Liver (tissue), 9 donors: Measurements from ENCODE around the gene HS3ST2. TPM values are rescaled to one million over a fixed set of nuclear protein-coding genes. Genes with fewer than 3 reads are reported as not detected.

ENCODE experiments used
- DNase-seq: peaks from one replicate; pipeline ENCODE4 v3.0.0-alpha.2; 2017; ENCODE audit warnings: low spot score
- H3K27ac ChIP-seq, 2 donors: one replicate each; pipeline ENCODE4 v1.7.0; 2013; ENCODE audit warnings: inconsistent platforms in 2 of 2, low read length in 2 of 2, control low read depth in 1 of 2, low read depth in 1 of 2, mild to moderate bottlenecking in 1 of 2
- H3K27me3 ChIP-seq, 4 donors: one replicate each; pipeline versions ENCODE4 v1.6.1 to v1.7.0; 2013; ENCODE audit warnings: low read length in 3 of 4, inconsistent platforms in 1 of 4, mild to moderate bottlenecking in 1 of 4, moderate library complexity in 1 of 4; ENCODE audit not compliant: control insufficient read depth in 4 of 4, insufficient read depth in 4 of 4
- H3K36me3 ChIP-seq, 4 donors: one replicate each; pipeline versions ENCODE4 v1.6.1 to v1.7.0; 2013; ENCODE audit warnings: low read length in 3 of 4, mild to moderate bottlenecking in 3 of 4, low read depth in 1 of 4, moderate library complexity in 1 of 4; ENCODE audit not compliant: control insufficient read depth in 4 of 4, insufficient read depth in 3 of 4
- H3K4me1 ChIP-seq, 4 donors: one replicate each; pipeline versions ENCODE4 v1.6.1 to v1.7.0; 2013; ENCODE audit warnings: low read length in 3 of 4, mild to moderate bottlenecking in 3 of 4, moderate library complexity in 1 of 4; ENCODE audit not compliant: control insufficient read depth in 4 of 4, insufficient read depth in 4 of 4
- H3K4me3 ChIP-seq, 3 donors: one replicate each; pipeline versions ENCODE4 v1.6.1 to v1.7.0; 2013; ENCODE audit warnings: low read length in 3 of 3, control low read depth in 1 of 3, low read depth in 1 of 3, mild to moderate bottlenecking in 1 of 3
- H3K9ac ChIP-seq, 2 donors: one replicate each; pipeline ENCODE4 v1.7.0; 2013; ENCODE audit warnings: low read length in 2 of 2, mild to moderate bottlenecking in 2 of 2, moderate library complexity in 2 of 2, control low read depth in 1 of 2, low read depth in 1 of 2
- H3K9me3 ChIP-seq, 4 donors: one replicate each; pipeline versions ENCODE4 v1.6.1 to v1.7.0; 2013; ENCODE audit warnings: low read length in 3 of 4; ENCODE audit not compliant: control insufficient read depth in 4 of 4
- EGR1 ChIP-seq, 2 donors: IDR thresholded peaks; 2 replicates each; pipeline ENCODE4 v1.6.1; 2016 to 2018; ENCODE audit warnings: antibody characterized with exemption in 2 of 2, low read depth in 2 of 2
- FOXA1 ChIP-seq: IDR thresholded peaks from 2 replicates; pipeline ENCODE4 v1.6.1; 2016; ENCODE audit warnings: antibody characterized with exemption
- FOXA2 ChIP-seq: IDR thresholded peaks from 2 replicates; pipeline ENCODE4 v1.6.1; 2016; ENCODE audit warnings: antibody characterized with exemption
- GABPA ChIP-seq, 2 donors: IDR thresholded peaks in 1 of 2; conservative IDR thresholded peaks in 1 of 2; 2 replicates each; pipeline ENCODE4 v1.6.1; 2016; ENCODE audit warnings: antibody characterized with exemption in 2 of 2, mild to moderate bottlenecking in 1 of 2, moderate library complexity in 1 of 2
- HNF4A ChIP-seq, 2 donors: conservative IDR thresholded peaks; 2 replicates each; pipeline ENCODE4 v1.6.1; 2016; ENCODE audit warnings: antibody characterized with exemption in 2 of 2, mild to moderate bottlenecking in 2 of 2
- HNF4G ChIP-seq: IDR thresholded peaks from 2 replicates; pipeline ENCODE4 v1.6.1; 2016; ENCODE audit warnings: antibody characterized with exemption
- JUND ChIP-seq, 2 donors: IDR thresholded peaks; 2 replicates each; pipeline ENCODE4 v1.6.1; 2016; ENCODE audit warnings: antibody characterized with exemption in 2 of 2
- NR2F2 ChIP-seq: IDR thresholded peaks from 2 replicates; pipeline ENCODE4 v1.6.1; 2016; ENCODE audit warnings: antibody characterized with exemption
- RAD21 ChIP-seq, 2 donors: IDR thresholded peaks; 2 replicates each; pipeline ENCODE4 v1.6.1; 2016; ENCODE audit warnings: antibody characterized with exemption in 2 of 2, mild to moderate bottlenecking in 2 of 2
- REST ChIP-seq: IDR thresholded peaks from 2 replicates; pipeline ENCODE4 v1.6.1; 2016; ENCODE audit warnings: antibody characterized with exemption, mild to moderate bottlenecking
- SP1 ChIP-seq: IDR thresholded peaks from 2 replicates; pipeline ENCODE4 v1.6.1; 2018; ENCODE audit warnings: antibody characterized with exemption, mild to moderate bottlenecking
- TAF1 ChIP-seq: conservative IDR thresholded peaks from 2 replicates; pipeline ENCODE4 v1.6.1; 2016; ENCODE audit warnings: antibody characterized with exemption, mild to moderate bottlenecking
- YY1 ChIP-seq: IDR thresholded peaks from 2 replicates; pipeline ENCODE4 v1.6.1; 2016; ENCODE audit warnings: antibody characterized with exemption, mild to moderate bottlenecking
- ZBTB33 ChIP-seq: IDR thresholded peaks from 2 replicates; pipeline ENCODE4 v1.6.1; 2016; ENCODE audit warnings: antibody characterized with exemption
- WGBS: extraction: QIAGEN DNeasy Blood & Tissue Kit; methylation state at CpG from one replicate; pipeline ENCODE4 v1.1.7; 2013; 5-methylcytosine and 5-hydroxymethylcytosine counted together
- polyA plus RNA-seq, 2 donors: library from polyadenylated mRNA; stranded (reverse) in 1 of 2; unstranded in 1 of 2; fragments of 200-250 nt in 1 of 2; fragments of >200 nt in 1 of 2; fragmentation: Nextera tagmentation in 1 of 2; extraction: Ambion mirVana in 1 of 2; gene quantifications; one replicate each; pipeline versions ENCODE4 v1.2.1 to v1.2.3, GENCODE V29; 2013 to 2015
- total RNA-seq, 2 donors: library from RNA; depleted of rRNA; stranded (reverse); fragments of >200 nt; gene quantifications; one replicate each; pipeline ENCODE4 v1.2.3, GENCODE V29; 2014
- TF ChIP-seq, protein P1 (sequence below): fragments of 150-350 bp; IDR thresholded peaks from 2 replicates; pipeline ENCODE4 v1.5.1; 2017; ENCODE audit warnings: improper control_type of control experiment, low read depth, low read length; ENCODE audit not compliant: missing input control
- TF ChIP-seq, protein P2 (sequence below): IDR thresholded peaks from 2 replicates; pipeline ENCODE4 v1.6.1; 2016; ENCODE audit warnings: antibody characterized with exemption
- TF ChIP-seq, protein P3 (sequence below): IDR thresholded peaks from 2 replicates; pipeline ENCODE4 v1.6.1; 2016; ENCODE audit warnings: antibody characterized with exemption
- donor health status: healthy.
- donor health status: healthy.
- donor health status: healthy.
- donor health status: healthy.
- donor health status: healthy.

The HS3ST2 gene
- total and polyA plus RNA-seq, 4 donors, result 0.08 to 0.14 (median 0.09) TPM; not detected in 1

DNA sequence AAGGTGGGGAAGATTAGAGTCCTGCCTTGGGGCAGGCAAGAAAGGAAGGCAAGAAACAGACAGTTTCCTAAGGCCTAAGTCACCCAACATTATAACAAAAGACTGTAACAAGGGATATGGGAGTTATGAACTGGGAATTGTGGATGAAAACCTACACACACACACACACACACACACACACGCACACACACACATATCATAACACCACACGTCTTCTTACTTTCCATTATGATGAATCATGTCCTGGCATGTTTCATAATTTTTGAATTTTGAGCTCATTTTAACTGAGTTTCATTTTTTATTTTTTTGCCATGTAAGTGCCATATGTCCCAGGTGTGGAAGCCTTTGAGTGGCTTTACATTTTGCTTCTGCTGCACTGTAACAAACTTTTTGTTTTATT, 29.9 kb downstream of the HS3ST2 start:
- DNase-seq, result no peak
- H3K9ac ChIP-seq, result no peak overlapping the region
- H3K27me3 ChIP-seq, result peaks cover 0 to 8% (median under 1%) of the 10 kb centered on the region in 4 donors
- no peaks in the 10 kb centered on the region for H3K4me1 ChIP-seq
- no peaks in the 10 kb centered on the region for H3K9me3 ChIP-seq
- no peaks in the 10 kb centered on the region for H3K36me3 ChIP-seq
- H3K27ac ChIP-seq, result no peak overlapping the region
- no peak overlapping the region for H3K4me3 ChIP-seq
- TF ChIP-seq NR2F2 (no peak), ZBTB33 (no peak), TAF1 (no peak), FOXA2 (no peak), GABPA (IDR thresholded peaks at IDR 0.05 in 1 of 2, conservative IDR thresholded peaks at IDR 0.05 in 1 of 2) (no peak), EGR1 (IDR thresholded peaks at IDR 0.05; ENCODE audit: low read depth in 2 of 2) (no peak), RAD21 (IDR thresholded peaks at IDR 0.05) (no peak)
- TF ChIP-seq, protein P1, sequence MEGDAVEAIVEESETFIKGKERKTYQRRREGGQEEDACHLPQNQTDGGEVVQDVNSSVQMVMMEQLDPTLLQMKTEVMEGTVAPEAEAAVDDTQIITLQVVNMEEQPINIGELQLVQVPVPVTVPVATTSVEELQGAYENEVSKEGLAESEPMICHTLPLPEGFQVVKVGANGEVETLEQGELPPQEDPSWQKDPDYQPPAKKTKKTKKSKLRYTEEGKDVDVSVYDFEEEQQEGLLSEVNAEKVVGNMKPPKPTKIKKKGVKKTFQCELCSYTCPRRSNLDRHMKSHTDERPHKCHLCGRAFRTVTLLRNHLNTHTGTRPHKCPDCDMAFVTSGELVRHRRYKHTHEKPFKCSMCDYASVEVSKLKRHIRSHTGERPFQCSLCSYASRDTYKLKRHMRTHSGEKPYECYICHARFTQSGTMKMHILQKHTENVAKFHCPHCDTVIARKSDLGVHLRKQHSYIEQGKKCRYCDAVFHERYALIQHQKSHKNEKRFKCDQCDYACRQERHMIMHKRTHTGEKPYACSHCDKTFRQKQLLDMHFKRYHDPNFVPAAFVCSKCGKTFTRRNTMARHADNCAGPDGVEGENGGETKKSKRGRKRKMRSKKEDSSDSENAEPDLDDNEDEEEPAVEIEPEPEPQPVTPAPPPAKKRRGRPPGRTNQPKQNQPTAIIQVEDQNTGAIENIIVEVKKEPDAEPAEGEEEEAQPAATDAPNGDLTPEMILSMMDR, result no peak
- TF ChIP-seq, protein P2, sequence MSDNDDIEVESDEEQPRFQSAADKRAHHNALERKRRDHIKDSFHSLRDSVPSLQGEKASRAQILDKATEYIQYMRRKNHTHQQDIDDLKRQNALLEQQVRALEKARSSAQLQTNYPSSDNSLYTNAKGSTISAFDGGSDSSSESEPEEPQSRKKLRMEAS, result no peak
- 40% methylated on average over 2 of the region's 2 CpGs for WGBS

DNA sequence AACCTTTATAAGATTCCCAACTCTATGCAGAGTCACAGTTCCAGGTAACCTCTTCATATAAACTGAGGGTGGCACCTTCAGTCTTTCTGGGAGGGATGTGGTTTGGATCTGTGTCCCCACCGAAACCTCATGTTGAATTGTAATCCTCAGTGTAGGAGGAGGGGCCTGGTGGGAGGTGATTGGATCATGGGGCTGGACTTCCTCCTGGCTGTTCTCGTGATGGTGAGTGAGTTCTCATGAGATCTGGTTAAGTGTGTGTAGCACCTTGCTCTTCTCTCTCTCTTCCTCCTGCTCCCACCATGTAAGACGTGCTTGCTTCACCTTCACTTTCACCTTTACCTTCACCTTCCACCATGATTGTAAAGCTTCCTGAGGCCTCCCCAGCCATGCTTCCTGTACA, 30.5 kb downstream of the HS3ST2 start:
- Histone ChIP-seq H3K4me1 (no peaks in the 10 kb centered on the region), H3K9ac (no peak overlapping the region), H3K27me3 (peaks cover 0 to 5% (median 2%) of the 10 kb centered on the region in 4 donors), H3K36me3 (no peaks in the 10 kb centered on the region), H3K4me3 (no peak overlapping the region), H3K9me3 (no peaks in the 10 kb centered on the region), H3K27ac (no peak overlapping the region)
- DNase-seq, result no peak
- TF ChIP-seq, protein P2, result no peak
- TF ChIP-seq, protein P1, result no peak
- TF ChIP-seq JUND (IDR thresholded peaks at IDR 0.05), result no peak
- TF ChIP-seq FOXA1, result no peak
- no peak for TF ChIP-seq SP1
- no peak for TF ChIP-seq NR2F2
- TF ChIP-seq FOXA2, result no peak
- TF ChIP-seq REST, result no peak
- TF ChIP-seq, protein P3, sequence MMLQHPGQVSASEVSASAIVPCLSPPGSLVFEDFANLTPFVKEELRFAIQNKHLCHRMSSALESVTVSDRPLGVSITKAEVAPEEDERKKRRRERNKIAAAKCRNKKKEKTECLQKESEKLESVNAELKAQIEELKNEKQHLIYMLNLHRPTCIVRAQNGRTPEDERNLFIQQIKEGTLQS, result no peak
- TF ChIP-seq TAF1, result no peak
- TF ChIP-seq GABPA (IDR thresholded peaks at IDR 0.05 in 1 of 2, conservative IDR thresholded peaks at IDR 0.05 in 1 of 2), result no peak
- TF ChIP-seq YY1, result no peak
- TF ChIP-seq HNF4G, result no peak
- no peak for TF ChIP-seq EGR1 (IDR thresholded peaks at IDR 0.05; ENCODE audit: low read depth in 2 of 2)
- TF ChIP-seq ZBTB33, result no peak
- TF ChIP-seq HNF4A (conservative IDR thresholded peaks at IDR 0.05), result no peak
- TF ChIP-seq RAD21 (IDR thresholded peaks at IDR 0.05), result no peak
- WGBS, result 74% methylated on average over 3 of the region's 3 CpGs
